OCI-M1 (cell line): ENCODE data around the gene ANKZF1.
"Not testable (repeated sequence)": the region's sequence is repeated elsewhere in the genome, so short reads cannot be mapped to it uniquely, and the experiment has no call there.

Source experiments
- DNase-seq: peaks from one replicate; lab custom pipeline; 2025; lab: John Stamatoyannopoulos, UW

Gene ANKZF1, protein sequence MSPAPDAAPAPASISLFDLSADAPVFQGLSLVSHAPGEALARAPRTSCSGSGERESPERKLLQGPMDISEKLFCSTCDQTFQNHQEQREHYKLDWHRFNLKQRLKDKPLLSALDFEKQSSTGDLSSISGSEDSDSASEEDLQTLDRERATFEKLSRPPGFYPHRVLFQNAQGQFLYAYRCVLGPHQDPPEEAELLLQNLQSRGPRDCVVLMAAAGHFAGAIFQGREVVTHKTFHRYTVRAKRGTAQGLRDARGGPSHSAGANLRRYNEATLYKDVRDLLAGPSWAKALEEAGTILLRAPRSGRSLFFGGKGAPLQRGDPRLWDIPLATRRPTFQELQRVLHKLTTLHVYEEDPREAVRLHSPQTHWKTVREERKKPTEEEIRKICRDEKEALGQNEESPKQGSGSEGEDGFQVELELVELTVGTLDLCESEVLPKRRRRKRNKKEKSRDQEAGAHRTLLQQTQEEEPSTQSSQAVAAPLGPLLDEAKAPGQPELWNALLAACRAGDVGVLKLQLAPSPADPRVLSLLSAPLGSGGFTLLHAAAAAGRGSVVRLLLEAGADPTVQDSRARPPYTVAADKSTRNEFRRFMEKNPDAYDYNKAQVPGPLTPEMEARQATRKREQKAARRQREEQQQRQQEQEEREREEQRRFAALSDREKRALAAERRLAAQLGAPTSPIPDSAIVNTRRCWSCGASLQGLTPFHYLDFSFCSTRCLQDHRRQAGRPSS

DNA sequence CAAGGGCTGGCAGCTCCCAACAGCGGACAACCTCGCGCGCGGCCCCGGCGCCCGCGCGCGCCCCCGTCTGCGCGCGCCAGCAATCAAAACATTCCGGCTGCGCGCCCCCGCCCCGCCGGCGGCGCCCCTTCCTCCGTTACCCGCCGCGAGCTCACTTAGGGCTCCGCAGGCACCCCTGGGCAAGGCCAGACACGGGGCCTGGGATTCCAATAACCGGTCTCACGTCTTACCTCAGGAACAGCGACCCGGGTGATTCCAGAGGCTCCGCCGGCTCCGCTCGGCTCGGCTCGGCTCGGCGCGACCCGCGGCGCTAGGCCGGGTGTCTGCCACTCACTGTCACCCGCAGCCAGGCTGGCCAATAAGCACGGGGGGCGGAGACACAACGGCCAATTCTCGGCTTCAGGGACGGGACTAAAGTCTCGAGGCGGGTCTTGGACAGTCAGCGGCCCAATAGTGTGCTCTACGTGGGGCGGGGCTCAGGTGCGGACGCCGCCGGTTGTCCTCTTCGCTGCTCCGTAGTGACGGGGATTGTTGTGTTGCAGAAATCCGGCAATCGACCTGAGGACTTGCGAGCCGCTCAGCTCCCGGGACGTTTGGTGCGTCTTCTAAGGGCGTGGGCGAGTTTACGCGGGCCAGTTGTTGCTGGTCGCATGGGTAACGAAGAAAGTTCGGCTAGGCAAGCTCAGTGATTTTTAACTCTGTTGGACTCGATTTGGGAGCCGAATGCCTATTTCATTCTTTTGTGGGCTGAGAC lies at the start of gene ANKZF1, which contains the start of gene ATG9A:
Gene ANKZF1 (plus strand): TSS at position 502 of the 754 bp plus-strand sequence. CDS start 452 bp downstream, outside the sequence.
Gene ATG9A (minus strand): TSS at position 332 of the 754 bp plus-strand sequence. CDS start 1,612 bp downstream, outside the sequence.
- peak; percentile 99 for DNase-seq

DNA sequence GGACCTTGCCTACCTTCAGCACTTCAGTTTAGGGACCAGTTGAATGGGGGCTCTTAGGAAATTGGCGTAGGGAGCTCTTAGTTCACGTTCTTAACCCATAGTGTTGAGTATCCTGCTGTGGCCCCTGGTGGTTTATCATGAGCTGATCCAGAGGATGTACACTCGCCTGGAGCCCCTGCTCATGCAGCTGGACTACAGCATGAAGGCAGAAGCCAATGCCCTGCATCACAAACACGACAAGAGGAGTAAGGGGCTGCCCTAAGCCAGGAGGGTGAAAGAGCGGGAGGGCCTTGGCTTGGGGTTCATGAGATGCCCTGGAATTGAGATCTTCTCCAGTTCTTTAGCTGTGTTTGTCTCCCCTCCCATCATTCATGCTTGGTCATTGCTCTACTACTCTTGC lies 48.6 kb upstream of the ANKZF1 start:
- no peak for DNase-seq

DNA sequence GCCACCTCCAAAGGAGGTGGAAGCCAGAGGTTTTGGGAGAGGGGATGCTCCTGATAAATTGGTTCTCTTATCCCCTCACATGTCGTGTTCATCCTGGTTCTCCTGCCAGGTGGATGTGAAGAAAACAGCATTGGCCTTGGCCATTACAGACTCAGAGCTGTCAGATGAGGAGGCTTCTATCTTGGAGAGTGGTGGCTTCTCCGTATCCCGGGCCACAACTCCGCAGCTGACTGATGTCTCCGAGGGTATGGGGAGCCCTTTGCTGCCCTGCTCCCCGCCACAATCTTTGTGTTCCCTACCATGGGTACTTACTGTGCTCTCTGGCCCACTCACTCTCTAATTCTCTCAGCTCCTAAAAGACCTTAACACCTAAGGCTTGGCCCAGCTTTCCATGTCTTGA lies 48.1 kb upstream of the ANKZF1 start:
- DNase-seq = no peak

DNA sequence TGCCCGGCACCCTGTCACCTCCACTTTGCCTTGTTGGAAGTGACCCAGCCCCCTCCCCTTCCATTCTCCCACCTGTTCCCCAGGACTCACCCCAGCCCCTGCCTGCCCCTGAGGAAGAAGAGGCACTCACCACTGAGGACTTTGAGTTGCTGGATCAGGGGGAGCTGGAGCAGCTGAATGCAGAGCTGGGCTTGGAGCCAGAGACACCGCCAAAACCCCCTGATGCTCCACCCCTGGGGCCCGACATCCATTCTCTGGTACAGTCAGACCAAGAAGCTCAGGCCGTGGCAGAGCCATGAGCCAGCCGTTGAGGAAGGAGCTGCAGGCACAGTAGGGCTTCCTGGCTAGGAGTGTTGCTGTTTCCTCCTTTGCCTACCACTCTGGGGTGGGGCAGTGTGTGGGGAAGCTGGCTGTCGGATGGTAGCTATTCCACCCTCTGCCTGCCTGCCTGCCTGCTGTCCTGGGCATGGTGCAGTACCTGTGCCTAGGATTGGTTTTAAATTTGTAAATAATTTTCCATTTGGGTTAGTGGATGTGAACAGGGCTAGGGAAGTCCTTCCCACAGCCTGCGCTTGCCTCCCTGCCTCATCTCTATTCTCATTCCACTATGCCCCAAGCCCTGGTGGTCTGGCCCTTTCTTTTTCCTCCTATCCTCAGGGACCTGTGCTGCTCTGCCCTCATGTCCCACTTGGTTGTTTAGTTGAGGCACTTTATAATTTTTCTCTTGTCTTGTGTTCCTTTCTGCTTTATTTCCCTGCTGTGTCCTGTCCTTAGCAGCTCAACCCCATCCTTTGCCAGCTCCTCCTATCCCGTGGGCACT lies 47.1 kb upstream of the ANKZF1 start:
- DNase-seq = no peak

DNA sequence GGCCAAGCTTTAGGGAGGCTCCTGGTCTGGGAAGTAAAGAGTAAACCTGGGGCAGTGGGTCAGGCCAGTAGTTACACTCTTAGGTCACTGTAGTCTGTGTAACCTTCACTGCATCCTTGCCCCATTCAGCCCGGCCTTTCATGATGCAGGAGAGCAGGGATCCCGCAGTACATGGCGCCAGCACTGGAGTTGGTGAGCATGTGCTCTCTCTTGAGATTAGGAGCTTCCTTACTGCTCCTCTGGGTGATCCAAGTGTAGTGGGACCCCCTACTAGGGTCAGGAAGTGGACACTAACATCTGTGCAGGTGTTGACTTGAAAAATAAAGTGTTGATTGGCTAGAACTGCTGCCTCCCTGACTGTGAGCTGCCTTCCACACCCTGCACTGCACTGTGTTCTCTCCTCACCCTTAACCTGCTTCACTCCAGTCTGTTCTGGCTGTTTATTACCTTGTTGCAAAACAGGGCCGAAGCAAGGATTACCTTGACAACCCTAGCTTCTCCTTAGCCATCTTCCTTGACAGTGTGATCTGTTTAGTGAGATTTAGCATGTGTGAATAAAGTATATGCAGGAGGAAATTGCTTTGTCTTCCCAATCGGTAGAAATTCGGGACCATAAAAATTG lies 46.3 kb upstream of the ANKZF1 start:
- DNase-seq = no peak

DNA sequence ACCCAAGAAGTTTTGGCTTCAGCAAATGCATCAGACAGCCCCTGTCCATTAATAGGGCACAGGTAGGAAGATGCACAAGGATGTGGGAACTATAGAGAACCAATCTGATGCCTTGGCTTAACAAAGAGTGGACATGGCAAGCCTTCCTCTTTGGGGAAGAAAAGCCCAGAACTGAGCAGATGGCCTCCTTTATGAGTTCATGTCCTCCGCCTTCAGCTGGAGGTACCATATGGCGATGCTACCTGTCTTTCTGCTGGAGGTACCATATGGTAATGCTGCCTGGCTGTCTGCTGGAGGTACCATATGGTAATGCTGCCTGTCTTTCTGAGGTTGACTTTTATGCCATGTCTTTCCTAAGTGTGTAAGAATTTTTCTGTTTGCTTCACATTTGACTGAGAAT lies 45.5 kb upstream of the ANKZF1 start:
- no peak for DNase-seq

DNA sequence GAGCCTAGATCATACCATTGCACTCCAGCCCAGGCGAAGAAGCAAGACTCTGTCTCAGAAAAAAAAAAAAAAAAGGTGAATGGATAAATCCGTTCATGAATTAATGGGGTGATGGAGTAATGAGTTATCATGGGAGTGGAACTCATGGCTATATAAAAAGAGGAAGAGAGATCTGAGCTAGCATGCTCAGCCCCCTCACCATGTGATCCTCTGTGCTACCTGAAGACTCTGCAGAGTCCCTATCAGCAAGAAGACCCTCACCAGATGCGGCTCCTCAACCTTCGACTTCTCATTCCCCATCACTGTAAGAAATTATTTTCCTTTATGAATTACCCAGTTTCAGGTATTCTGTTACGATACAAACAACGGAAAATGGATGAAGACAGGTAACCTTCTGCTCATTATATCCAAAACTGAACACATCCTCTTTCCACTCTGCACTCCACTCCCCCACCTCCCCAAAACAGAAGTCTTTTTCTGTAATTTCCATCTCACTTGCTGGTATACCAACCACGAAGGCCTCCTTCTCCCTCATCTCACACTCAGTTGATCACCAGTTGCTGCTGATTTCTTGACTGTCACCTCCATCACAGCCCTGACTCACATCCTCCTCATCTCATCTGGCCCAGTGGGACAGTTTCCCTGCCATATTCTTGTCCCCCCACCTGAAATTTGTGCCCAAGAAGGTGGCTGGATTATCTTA lies 42.7 kb upstream of the ANKZF1 start:
- no peak for DNase-seq

DNA sequence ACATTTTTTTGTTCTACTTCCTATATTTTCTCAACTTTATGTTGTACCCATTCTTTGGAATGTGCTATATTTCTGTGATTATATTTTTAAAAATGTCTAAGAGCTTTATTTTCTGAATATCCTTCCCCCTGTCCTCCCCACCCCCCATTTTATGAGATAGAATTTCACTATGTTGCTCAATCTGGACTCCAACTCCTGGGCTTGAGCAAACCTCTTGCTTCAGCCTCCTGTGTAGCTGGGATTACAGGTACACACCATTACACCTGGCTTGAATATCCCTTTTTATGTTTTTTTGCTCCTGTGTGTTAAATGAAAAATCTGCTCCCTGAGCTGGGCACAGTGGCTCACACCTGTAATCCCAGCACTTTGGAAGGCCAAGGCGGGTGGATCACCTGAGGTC lies 32.2 kb upstream of the ANKZF1 start:
- no peak for DNase-seq

DNA sequence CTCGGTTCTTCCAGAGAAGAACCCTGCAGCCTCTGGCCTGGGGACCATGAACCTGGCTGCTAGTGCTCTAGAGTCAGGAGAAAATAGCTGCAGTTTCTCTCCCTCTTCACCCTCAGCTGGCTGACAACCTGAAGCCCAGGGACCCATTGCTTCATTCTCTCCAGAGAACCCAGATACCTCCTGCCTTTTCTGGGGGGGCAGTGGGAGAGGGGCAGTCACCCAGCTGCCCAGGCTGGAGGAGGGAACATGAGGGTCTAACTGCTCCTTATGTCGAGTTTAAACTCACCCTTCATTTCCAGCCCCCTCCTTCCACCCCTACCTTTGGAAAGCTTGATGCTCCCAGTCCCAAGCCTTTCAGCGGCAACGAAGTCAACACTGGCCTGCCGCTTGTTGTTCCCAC lies 30.6 kb upstream of the ANKZF1 start:
- no peak for DNase-seq

DNA sequence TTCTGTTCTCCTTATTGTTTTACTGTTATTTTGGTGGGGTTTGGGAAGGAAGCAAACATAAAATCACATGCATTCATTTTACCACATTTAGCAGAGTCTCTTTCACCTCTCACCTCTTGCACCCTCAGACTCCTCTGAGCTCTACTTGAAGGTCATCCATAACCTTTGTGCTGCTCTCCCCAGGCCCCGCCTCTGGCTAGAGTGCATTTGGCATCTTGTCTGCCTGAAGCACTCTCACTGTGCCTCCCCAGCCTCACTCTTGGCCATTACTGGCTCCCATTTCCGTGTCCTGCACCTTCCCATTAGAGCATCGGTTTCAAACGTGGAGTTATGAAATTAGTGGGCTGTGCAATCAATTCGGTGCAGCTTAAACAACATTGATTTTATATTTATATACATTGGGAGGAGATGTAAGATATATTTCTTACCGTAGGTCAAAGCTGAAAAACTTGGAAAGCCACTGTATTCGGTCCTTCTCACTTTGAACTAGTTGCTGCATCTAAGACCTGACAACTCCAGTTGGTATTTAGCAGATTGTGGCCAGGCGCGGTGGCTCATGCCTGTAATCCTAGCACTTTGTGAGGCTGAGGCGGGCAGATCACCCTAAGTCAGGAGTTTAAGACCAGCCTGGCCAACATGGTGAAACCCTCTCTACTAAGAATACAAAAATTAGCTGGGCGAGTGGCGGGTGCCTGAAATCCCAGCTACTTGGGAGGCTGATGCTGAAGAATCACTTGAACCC lies 30.0 kb upstream of the ANKZF1 start:
- DNase-seq = no peak

DNA sequence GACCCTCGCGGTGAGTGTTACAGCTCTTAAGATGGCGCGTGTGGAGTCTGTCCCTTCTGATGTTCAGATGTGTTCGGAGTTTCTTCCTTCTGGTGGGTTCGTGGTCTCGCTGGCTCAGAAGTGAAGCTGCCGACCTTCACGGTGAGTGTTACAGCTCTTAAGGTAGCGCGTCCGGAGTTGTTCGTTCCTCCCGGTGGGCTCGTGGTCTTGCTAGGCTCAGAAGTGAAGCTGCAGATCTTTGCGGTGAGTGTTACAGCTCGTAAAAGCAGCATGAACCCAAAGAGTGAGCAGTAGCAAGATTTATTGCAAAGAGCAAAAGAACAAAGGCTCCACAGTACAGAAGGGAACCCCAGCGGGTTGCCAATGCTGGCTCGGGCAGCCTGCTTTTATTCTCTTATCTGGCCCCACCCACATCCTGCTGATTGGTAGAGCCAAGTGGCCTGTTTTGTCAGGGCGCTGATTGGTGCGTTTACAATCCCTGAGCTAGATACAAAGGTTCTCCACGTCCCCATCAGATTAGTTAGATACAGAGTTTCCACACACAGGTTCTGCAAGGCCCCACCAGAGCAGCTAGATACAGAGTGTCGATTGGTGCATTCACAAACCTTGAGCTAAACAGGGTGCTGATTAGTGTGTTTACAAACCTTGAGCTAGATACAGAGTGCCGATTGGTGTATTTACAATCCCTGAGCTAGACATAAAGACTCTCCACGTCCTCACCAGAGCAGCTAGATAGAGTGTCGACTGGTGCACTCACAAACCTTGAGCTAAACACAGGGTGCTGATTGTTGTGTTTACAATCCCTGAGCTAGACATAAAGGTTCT lies 28.9 kb upstream of the ANKZF1 start:
- DNase-seq = not testable (repeated sequence)

DNA sequence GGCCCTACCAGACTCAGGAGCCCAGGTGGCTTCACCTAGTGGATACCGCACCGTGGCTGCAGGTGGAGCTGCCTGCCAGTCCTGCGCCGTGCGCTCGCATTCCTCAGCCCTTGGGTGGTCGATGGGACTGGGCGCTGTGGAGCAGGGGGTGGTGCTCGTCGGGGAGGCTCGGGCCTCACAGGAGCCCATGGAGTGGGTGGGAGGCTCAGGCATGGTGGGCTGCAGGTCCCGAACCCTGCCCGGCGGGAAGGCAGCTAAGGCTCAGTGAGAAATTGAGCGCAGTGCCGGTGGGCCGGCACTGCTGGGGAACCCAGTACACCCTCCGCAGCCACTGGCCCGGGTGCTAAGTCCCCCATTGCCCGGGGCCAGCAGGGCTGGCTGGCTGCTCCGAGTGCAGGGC lies 28.3 kb upstream of the ANKZF1 start:
- not testable (repeated sequence) for DNase-seq

DNA sequence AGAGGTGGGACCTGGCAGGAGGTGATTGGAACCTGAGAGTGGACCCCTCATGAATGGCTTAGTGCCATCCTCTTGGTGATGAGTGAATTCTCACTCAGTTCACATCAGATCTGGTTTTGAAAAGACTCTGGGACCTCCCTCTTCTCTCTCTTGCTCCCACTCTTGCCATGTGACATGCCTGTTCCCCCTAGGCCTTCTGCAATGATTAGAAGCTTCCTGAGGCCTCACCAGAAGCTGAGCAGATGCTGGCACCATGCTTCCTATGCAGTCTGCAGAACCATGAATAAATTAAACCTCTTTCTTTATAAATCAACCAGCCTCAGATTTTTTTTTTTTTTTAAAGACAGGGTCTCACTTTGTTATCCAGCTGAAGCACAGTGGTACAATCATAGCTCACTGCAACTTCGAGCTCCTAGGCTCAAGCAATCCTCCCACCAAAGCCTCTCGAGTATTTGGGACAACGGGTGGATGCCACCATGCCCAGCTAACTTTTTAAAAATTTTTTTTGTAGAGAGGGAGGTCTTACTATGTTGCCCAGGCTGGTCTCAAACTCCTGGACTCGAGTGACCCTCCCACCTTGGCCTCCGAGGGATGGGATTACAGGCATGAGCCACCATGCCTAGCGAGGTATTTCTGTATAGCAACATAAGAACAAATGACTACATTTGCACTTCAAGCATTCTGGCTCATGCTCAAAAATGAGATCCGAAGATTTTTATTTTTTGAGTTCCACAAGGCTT lies 25.0 kb upstream of the ANKZF1 start:
- no peak for DNase-seq

DNA sequence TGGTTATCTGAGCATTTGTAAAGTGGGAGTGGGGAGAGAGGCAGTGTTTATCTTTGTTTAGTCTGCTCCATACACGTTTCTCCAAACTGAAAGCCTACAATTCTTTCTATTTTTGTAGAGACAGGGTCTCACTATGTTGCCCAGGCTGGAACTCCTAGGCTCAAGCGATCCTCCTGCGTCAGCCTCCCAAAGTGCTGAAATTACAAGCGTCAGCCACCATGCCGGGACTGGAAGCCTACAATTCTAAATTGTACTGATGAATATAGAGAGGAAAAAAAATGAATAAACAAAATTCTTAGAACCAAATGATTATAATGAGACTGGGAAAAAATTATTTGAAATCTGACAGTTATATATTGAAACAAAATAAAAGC lies 24.5 kb upstream of the ANKZF1 start:
- no peak for DNase-seq

DNA sequence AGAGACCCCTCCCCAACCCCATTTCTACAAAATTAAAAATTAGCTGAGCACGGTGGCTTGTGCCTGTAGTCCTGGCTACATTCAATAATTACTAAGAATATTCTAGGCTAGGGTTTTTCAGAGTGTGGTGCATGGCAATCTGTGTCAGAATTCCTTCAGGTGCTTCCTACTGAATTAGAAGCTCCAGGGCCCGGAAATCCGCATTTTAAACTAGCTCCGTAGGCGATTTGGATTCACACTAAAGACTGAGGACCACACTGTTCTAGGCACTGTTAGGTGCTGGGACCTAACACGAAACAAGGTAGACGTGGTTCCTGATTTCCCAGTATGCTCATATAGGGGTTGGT lies 23.7 kb upstream of the ANKZF1 start:
- no peak for DNase-seq

DNA sequence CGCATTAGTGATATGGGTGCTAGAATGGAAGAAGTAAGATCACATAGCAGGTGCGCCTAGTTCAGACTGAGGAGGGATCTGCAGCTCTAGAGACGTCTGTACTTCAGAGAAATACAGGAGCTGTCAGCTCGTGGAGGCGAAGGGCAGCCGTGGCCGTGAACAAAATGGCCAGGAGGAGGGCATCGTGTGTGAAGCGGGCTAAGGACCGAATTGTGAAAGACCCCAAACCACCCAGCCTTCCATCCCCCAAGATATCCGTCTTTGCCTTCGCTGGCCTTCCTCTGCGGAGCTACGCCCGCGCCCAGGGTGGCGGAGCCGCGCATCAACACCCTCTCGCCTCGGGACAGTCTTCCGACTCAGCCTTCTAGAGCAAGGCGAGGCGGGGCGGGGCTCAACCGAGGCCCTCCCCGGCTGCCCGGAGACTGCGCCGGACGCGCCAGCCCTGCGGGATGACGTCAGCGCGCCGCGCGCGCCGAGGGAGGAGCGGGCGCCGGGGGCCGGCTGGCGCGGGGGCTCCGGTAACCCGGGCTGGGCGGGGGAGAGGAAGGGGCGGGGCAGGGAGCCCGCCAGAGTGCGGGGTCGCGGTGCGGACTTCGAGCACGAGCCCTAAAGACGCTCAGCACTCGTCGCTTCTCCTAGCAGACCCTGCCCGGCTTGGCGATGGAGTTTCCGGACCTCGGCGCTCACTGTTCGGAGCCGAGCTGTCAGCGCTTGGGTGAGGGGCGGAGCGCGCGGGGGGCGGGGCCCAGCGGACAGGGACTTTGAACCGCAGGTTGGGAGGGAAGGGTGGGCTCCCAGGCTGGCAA lies 23.1 kb upstream of the ANKZF1 start, which contains the start of gene ZFAND2B:
Gene ZFAND2B (plus strand): TSS at position 455 of the 806 bp plus-strand sequence. CDS start 206 bp downstream, at position 661.
- DNase-seq = peak; percentile 95

DNA sequence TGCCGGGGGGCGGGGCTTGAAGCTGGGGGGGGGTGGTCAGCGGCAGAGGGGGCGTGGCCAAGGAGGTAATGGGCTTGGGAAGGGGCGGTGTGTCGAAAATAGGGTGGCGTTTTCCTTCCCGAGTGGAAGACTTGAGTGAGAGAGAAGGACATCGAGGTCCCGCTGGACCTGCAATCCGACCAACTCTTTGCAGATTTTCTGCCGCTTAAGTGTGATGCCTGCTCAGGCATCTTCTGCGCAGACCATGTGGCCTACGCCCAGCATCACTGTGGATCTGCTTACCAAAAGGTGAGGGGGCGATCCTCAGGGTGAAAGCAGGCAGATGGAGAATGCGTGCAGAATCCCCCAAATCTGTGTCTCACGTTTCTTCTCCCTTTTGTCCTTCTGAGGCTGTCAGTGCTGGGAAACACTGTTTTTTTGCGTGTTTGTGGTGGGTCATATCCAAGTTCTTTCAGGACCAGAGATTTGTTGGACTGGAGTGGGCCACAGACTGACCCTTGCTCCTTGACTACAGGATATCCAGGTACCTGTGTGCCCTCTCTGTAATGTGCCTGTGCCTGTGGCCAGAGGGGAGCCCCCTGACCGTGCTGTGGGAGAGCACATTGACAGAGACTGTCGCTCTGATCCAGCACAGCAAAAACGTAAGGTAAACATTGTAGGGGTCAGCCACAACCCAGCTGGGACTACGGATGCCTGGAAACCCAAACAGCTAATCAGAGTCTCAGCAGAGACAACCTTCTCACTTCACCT lies 22.3 kb upstream of the ANKZF1 start:
- no peak for DNase-seq
